GM19324 (cell line): Measurements from ENCODE around the gene DHX32.

ENCODE experiments used
- ATAC-seq: cut with Tn5 transposase; IDR thresholded peaks from one replicate; pipeline ENCODE4 v1.9.1; 2021; ENCODE audit warnings: mild to moderate bottlenecking, moderate library complexity; ENCODE audit not compliant: unreplicated experiment, low FRiP score

Gene DHX32

GRCh38 chr10:125816548-125816947 is 64.5 kb downstream of the DHX32 start:
- ATAC-seq = no peak

DNA sequence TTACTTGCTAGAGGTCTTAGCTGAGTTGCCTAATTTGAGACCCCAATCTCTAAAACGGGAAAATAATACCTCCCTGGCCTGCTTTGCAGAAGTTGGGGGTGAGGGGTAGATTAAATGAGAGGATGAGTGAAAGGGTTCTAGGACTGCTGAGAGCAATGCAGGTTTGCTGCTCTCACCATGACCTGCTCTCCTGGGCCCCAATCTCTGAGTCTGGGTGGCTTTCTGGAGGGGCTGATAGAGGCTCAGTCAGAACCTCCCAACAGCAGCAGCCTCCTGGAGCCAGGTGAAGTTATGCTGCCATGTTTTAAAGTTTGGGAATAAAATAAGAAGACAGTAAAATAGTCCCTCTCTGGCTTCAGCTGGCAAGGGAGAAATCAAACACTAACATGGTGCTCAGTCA is 65.3 kb downstream of the DHX32 start:
- ATAC-seq = no peak

GRCh38 chr10:125812128-125812750 is 68.9 kb downstream of the DHX32 start:
- no peak for ATAC-seq

GRCh38 chr10:125811251-125811650 is 69.8 kb downstream of the DHX32 start:
- ATAC-seq = no peak

- no peak for ATAC-seq
Observed at GRCh38 chr10:125808047-125808446, 73.0 kb downstream of the DHX32 start.

GRCh38 chr10:125802739-125803138 is 78.4 kb downstream of the DHX32 start:
- ATAC-seq = no peak

DNA sequence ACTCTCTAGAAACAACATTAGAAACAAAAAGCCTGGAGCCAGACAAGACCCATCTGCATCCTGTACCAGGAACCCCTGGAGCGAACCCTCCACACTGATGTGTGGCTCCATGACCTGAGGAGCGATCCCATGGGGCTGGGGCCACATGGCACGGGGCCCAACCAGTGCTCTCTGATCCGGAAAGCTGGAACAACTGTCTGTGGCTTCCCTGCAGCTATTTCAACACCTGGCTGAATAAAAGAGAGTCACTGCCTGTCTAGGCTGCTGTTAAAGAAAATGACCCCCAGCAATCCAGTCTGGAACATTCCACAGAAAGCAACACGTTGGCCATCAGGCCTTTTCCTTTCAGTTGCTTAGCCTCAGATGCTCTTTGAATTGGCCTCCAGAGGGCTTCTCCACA is 79.0 kb downstream of the DHX32 start:
- no peak for ATAC-seq

DNA sequence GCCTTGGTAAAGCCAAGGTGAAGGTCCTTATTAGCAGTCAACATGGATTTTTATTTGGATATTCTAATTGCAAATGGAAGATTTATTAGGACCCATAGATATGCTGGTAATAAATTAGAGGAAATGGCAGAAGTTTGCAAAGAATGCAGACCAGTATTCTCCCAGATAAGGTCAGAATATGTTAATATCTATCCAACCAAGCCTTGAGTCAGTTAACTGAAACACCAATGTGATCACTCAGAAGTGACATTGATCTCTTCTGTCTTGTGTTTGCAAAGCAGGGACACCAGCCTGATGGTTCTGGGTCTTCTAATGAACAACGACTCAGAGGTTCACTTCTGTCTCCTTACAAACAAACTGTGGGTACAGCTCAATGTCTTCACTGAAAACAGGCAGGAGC is 79.5 kb downstream of the DHX32 start:
- no peak for ATAC-seq

DNA sequence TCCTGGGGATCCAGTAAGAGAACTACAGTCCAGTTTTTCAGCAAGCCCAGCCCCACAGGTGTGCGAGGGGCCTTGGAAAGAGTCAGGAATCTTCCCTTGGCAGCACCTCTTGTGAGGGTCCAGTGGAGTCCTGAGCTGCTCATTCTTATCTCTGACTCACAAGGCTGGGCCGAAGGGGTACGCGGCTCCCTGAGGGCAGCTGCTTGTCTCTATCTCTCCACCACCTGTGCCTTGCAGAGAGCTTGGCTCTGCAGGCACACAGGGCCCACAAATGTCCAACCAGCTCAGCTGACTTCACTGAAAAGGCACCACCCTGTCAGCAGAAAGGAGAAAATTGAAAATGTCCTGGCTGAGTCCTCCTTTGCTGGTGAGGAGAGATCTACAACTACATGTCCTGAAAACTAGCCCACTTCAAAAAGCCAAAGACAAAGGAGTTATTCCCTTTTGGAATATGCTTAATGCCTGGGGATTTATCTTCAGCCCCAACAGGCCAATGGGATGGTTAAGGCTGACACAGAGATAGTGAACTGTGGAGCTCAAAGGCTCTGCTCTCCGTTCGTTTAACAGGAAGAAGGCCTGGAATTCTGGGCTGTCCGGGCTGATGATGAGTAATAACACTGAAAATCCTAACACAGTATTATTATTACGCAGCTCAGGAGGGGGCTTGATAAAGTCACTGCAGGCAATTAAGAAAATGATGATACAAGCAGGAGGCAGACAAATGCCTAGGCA is 81.5 kb downstream of the DHX32 start:
- no peak for ATAC-seq

DNA sequence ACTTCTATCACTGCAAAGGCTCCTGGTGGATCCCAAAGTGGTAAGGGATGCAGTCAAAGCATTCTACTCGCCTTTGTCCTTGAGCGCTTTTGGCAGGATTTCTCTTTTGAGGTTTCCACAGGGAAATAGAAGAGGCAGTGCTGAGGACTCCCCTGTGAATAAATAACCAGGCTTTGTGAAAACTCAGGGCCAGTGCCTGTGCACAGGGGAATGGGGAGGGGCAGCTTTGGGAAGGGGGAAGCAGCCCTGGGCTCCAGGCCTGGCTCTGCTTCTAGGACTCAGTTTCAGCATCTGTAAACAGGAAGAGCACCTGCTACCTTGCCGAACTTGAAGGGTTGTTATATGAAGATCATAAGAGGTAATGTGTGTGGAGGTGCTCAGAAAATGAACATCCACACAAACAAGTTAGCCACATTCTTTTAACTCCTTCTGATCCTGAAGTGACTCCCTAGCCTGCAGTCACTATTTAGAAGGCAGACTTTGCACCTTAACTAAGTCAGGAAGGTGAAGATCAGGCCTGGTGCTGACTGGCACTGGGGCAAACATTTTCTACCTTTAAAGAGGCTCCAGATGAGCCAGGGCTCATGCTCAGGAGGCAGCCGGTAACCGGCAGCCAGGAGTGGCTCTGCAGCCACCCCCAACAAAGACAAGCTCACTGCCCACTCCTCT is 83.0 kb downstream of the DHX32 start:
- no peak for ATAC-seq

DNA sequence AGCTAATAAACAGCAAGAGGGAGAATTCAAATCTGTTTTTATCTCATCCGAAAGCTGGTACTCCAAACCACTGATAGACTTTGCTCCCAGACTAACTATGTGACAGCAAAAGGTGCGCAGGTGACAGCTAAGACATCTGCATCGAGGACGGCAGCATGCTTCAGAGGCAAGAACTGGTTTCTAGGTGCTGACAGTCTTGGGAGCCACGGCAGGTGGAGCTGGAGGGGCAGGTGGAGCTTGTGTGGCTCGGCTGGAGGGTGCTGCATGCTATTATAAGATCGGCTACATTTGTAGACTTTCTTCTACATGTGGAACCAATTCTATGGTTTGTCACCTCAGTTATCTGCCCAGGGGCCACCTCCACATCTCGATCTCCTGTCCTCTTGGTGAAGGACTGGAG is 83.7 kb downstream of the DHX32 start:
- no peak for ATAC-seq

GRCh38 chr10:125795637-125796190 is 85.4 kb downstream of the DHX32 start:
- no peak for ATAC-seq

DNA sequence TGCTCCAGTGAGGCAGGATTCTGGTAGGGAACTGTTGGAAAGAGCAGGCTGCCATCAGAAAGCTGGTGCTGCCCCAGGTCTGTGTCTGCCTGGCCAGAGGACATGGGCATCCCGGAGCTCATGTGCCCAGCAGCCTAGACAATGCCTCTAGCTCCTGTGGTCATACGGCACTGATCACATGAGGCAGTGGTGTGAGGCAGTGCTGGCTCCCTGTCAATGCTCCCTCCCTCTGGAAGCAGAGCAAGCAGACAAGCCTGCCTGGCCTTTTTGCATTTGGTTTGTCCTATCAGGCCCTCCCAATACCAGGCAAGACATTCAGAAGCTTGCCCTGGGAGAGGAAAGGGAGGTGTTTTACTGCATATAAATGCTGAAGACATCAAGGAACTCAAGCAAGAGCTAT is 86.0 kb downstream of the DHX32 start:
- no peak for ATAC-seq

GRCh38 chr10:125792342-125793300 is 88.5 kb downstream of the DHX32 start:
- no peak for ATAC-seq

- no peak for ATAC-seq
Observed at GRCh38 chr10:125788156-125789034, 92.7 kb downstream of the DHX32 start.
